ENCODE results near the gene NCOR2. TPM values are rescaled to one million over a fixed set of nuclear protein-coding genes. Genes with fewer than 3 reads are reported as not detected.

The NCOR2 gene
- 41.2 and 49.8 TPM in 2 replicates for total RNA-seq (2014; rRNA removed; shearing (Covaris generic))

GRCh38 chr12:124566997-124567672, at the start of gene NCOR2:
TSS of gene NCOR2 (minus strand) at chr12:124567612. CDS start at chr12:124495251, 72,361 bp downstream.

Measured in A375 (cell line).